ENCODE results near the gene ATG13. TPM values are rescaled to one million over a fixed set of nuclear protein-coding genes. Genes with fewer than 3 reads are reported as not detected.
"Not testable (repeated sequence)": the region's sequence is repeated elsewhere in the genome, so short reads cannot be mapped to it uniquely, and the experiment has no call there.

Gene ATG13
- 63.4 TPM for polyA plus RNA-seq (2012; ENCODE audit: insufficient read depth, insufficient read length, low read depth)

DNA sequence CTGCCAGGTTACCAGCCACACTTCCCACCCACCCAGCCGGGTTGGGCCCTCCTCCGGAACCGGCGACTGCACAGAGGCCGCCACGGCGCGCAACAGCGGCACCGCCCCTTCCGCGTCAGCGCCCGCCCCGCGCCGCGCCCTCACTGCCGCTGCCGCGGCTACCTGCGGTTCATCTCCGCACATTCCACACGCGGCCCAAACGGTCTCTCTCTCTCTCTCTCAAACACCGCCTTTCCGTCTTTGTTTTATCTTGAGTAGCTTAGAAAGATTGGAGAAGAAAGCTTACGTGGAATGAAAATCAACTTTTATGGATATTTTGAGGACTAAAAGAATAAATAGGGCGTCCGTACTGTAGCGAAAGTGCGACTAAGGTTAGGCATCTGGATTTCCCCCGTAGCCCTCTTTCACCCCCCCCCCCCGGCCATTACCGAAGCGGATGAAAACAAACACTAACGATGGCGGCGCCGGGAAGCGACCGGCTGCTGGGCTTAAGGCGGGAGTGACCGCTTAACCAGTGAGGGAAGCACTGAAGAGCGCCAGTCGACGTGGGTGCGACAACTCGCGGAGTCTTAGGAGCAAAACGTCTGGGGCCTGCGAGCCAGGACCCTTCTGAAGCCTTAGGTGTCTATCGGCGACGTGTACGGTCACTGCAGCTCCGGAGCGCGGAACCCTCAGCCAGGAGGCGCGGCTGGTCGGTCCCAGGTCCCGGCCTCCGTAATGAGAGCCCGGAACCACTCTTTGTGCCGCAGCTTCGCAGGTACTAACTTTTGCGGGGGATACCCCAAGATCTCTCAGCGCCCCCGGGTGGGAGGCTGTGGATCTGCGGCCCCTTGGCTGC is at the start of gene ATG13, which contains the start of gene HARBI1:
ATG13 (plus strand) TSS at position 420 of the 838 bp plus-strand sequence. CDS start 26,739 bp downstream, outside the sequence.
HARBI1 (minus strand) TSS at position 94 of the 838 bp plus-strand sequence. CDS start 990 bp downstream, outside the sequence.
- H3K4me1 ChIP-seq, result no peaks in the 10 kb centered on the region
- H3K4me3 ChIP-seq (ENCODE audit: low read depth, low read length), result peak within 1 kb of the TSS; percentile 90
- H3K27me3 ChIP-seq, result no peaks in the 10 kb centered on the region
- H3K36me3 ChIP-seq, result no peaks in the 10 kb centered on the region
- TF ChIP-seq CTCF (IDR thresholded peaks at IDR 0.05; ENCODE audit: low read depth, low read length), result peak; percentile 61
- H3K9me3 ChIP-seq, result no peaks in the 10 kb centered on the region
- peak; percentile 86 for DNase-seq

GRCh38 chr11:46570790-46571398 is 46.5 kb upstream of the ATG13 start:
- H3K4me3 ChIP-seq (ENCODE audit: low read depth, low read length), result no peak overlapping the region
- H3K9me3 ChIP-seq, result no peaks in the 10 kb centered on the region
- DNase-seq, result no peak
- TF ChIP-seq CTCF (IDR thresholded peaks at IDR 0.05; ENCODE audit: low read depth, low read length), result no peak
- no peaks in the 10 kb centered on the region for H3K27me3 ChIP-seq
- no peaks in the 10 kb centered on the region for H3K36me3 ChIP-seq
- no peaks in the 10 kb centered on the region for H3K4me1 ChIP-seq

DNA sequence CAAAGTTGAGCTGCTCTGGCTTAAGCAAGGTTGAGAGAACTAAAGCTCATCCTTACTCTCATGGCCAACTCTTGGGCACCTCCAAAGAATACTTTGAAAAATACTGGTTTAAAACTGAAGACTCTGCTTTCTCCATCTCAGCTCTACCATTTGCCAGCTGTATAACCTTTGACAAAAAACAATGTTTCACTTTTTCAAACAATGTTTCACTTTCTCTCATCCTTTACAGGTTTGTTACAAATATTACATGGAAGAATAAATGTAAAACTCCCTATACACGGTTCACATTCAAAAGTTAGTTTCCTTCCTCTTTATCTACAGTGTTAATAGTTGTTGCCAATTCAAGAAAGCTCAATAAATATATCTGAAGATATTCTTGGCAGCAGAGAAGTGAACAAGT is 42.7 kb upstream of the ATG13 start:
- no peak for TF ChIP-seq CTCF (IDR thresholded peaks at IDR 0.05; ENCODE audit: low read depth, low read length)
- Histone ChIP-seq H3K4me1 (no peaks in the 10 kb centered on the region), H3K9me3 (no peaks in the 10 kb centered on the region), H3K36me3 (no peaks in the 10 kb centered on the region), H3K4me3 (ENCODE audit: low read depth, low read length) (no peak overlapping the region), H3K27me3 (no peaks in the 10 kb centered on the region)
- no peak for DNase-seq

DNA sequence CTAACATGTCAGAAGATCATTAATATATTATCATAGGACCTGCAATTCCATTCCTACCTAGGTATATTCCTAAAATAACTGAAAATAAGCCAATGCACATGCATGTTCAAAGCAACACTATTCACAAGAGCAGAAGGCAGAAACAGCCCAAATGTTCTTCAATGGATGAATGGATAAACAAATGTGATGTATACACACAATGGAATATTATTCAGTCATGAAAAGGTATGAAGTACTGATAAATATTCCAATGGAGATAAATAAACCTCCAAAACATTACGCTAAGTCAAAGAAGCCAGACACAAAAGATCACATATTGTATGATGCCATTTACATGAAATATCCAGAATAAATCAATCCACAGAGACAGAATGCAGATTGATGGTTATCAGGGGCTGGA is 40.3 kb upstream of the ATG13 start:
- H3K4me1 ChIP-seq, result no peaks in the 10 kb centered on the region
- DNase-seq, result no peak
- no peaks in the 10 kb centered on the region for H3K36me3 ChIP-seq
- no peaks in the 10 kb centered on the region for H3K27me3 ChIP-seq
- TF ChIP-seq CTCF (IDR thresholded peaks at IDR 0.05; ENCODE audit: low read depth, low read length), result no peak
- H3K9me3 ChIP-seq, result no peaks in the 10 kb centered on the region
- no peak overlapping the region for H3K4me3 ChIP-seq (ENCODE audit: low read depth, low read length)

- Histone ChIP-seq H3K4me3 (ENCODE audit: low read depth, low read length) (no peak overlapping the region), H3K36me3 (no peaks in the 10 kb centered on the region), H3K27me3 (no peaks in the 10 kb centered on the region), H3K4me1 (no peaks in the 10 kb centered on the region), H3K9me3 (no peaks in the 10 kb centered on the region; the same call in 1 of the 2 replicates)
- TF ChIP-seq CTCF (IDR thresholded peaks at IDR 0.05; ENCODE audit: low read depth, low read length), result no peak
- DNase-seq, result no peak
These were observed 34.8 kb upstream of the ATG13 start for GRCh38 chr11:46582588-46582987.

GRCh38 chr11:46583513-46583912 is 33.8 kb upstream of the ATG13 start:
- not testable (repeated sequence) for H3K4me1 ChIP-seq; H3K4me3 ChIP-seq (ENCODE audit: low read depth, low read length); H3K36me3 ChIP-seq; DNase-seq; H3K9me3 ChIP-seq; H3K27me3 ChIP-seq
